Astrocyte of the hippocampus (primary cell): Measurements from ENCODE around the gene BRCC3.
A peak's percentile ranks its signal among the peaks of the same experiment; 100 is the strongest.

Experiments used
- DNase-seq: peaks from one replicate; pipeline ENCODE4 v3.0.0; 2011; ENCODE audit warnings: low read depth, low spot score

BRCC3 gene

DNA sequence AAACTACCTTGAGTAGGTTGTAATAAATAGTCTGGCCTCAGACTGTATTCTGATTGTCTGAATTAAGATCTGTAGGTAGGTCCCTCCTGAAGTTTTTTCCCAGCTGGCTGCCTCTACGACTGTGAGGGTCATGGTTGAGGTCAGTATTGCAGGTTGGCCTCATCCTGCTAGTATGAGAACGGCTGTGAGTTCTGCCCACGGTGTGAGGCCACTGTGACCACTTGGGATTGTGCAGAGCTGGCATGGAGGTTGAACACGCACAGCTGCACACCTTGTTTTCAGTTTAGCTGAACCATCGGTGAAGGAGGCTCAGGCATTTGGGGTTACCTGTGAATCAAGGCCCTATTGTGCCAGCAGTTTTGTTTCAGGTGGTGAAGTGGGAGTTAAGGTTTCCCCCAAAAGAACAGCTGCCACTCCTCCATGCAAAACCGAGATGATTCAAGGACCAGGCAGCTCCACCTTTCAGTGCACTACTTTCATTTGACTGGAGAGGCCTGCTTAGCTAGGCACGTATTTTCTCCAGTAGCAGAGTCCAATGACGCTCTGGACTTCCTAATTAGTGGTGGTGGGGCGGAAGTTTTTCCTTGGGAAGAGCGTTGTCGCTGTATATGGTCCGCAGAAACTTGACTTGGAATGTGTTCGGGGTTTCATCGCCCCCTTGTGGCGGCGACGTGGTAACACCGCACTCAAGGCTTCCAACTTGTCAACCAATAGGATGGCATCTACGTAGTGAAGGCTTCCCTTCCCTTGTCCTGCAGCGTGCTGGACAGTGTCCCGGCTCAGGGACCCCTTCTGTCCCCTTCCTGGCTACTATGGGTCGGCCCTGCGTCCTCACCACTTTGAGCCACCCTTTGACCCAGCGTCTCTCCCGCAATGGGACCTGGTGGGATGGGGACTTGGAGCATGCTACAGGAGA lies 14.2 kb upstream of the BRCC3 start:
- DNase-seq, result peak; percentile 79

DNA sequence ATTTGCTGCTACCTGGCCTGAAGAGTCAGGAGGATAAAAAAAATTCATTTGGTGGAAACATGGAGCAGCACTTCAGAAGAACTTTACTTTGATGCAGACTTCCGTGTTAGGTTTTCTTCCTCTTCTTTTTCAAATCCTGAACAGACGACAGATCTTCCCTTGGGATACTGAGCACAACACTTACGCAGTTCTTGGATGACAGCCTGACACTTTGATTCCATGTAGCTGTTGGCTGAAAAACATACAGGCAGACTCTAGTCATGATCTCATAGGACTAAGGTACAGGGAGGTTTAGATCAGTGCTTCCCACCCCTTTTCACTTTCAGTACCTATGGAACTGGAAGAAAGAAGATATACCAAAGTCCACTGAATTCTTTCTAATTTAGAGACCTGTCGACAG lies 9.5 kb upstream of the BRCC3 start:
- no peak for DNase-seq

DNA sequence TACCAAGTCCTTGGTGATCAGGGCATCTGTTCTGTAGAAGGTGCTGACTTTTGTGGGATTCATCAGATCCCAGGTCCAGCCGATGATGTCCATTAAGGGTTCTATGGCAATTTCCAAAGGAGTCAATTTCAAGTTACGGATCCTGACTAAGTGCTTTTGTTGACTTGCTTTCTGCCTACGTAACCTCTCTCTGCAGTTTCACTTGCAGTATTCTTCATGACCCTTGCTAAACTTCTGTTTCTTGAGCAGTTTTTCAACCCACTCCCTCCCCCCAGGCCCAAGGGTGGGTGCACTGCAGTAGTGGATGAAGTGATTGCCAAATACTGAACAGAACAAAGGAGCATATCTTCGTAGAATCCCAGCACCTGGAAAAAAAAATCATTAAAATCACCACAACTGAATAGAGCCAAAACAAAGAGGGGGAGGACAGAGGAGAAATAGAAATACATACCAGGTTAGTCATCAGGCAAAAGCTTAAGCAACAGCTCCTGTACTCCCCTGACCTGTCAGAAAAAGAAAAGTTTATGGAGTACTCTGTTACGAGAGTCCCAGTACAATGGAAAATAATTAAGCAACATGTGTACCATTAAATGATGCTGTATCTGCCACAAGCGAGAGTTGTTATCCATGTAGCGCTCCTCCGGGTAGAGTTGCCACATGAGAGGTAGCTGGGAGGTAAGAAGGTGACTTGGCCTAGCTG lies 6.1 kb upstream of the BRCC3 start:
- peak; percentile 53 for DNase-seq

DNA sequence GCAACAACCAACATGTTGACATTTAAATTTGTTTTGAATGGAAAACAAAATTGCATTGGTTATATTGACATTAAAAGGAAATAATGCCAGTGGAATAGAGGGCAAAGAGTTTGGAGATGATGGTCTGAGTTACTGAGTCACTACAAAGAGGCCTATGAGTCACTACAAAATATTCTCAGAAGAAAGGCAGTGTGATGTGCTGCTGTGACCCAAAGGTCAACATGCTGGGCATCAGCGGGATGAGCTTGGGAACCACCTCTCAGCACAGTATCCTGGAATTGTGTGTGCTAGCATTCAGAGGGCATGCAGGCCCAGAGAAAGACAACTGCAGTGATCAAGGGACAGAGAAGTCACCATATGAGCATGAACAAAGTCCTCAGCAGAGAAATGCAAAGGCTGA lies 3.1 kb upstream of the BRCC3 start:
- peak; percentile 34 for DNase-seq

DNA sequence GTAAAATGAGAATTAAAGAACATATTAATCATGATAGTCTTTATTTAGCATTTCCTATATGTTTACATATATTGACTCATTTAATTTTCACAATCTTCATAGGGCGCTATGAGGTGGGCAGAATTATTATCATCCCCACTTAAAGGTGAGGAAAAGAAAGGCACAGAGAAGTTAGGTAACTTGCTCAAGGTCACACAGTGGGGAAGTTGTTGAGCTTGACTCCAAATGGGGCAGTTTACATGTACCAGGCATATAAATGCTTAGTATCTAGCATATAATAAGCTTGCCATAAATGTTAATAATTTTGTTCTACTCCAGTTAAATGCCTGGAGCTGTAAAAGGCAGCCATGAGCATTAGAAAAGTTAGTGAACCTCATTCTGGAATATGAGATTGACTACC lies 1.9 kb upstream of the BRCC3 start:
- no peak for DNase-seq

DNA sequence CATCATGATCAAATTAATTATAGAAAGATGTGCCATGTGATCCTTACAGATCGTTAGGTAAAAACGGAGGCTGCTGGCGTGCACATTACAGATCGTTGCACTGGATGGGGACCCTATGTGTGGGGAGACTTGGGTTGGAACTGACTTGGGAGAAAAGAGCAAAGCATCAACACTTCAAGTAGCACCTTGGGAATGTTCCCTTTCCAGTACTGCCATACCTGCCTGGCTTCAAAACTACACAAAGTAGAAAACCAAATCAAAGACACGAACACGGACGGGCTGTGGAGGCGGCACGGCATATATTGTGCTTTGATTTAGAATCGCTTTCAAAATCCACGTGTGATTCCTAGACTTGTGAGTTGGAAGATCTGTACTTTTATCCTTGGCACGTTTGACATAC lies 1.3 kb upstream of the BRCC3 start:
- peak; percentile 7 for DNase-seq

DNA sequence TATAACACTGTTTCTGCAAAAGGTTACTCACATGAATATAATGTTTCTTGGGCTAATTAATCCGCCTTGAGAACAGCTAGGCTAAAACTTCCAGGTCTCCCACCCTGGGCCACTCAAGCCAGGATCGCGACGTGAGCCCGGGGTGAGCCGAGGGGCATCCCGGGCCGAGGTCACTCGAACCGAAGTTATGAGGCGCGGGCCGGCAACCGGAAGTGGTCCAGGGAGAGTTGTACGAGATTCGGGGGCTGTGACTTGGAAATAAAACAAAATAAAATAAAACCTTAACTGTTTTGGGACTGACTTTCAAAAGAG lies 689 bp upstream of the BRCC3 start:
- DNase-seq, result no peak

DNA sequence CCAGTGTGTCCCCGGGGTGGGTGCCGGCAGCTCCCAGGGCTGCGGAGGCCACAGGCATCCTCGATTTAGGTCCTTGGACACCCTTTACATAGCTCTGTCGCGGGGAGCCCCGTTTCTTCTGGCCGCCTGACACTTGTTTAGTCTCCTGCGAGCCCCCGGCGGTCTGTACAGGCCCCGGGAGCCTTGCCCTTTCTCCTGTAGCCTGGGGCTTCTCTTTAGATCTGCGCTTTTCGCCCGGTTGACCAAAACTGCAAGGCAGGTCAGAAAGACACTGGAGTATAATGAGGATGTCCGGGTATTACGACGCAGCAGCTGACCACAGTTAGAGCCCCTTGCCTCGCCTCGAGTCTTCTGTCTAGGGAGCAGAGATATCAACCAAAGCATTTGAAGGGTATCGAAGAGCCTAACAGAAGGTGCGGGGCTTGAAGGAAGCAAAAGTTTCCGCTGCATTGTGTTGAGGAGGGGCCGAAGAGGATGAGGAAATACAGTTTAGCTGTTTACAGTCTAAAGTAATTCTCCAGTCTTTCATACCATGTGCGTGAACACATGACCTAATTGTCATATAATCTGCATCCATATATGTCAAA lies 479 bp downstream of the BRCC3 start:
- no peak for DNase-seq

DNA sequence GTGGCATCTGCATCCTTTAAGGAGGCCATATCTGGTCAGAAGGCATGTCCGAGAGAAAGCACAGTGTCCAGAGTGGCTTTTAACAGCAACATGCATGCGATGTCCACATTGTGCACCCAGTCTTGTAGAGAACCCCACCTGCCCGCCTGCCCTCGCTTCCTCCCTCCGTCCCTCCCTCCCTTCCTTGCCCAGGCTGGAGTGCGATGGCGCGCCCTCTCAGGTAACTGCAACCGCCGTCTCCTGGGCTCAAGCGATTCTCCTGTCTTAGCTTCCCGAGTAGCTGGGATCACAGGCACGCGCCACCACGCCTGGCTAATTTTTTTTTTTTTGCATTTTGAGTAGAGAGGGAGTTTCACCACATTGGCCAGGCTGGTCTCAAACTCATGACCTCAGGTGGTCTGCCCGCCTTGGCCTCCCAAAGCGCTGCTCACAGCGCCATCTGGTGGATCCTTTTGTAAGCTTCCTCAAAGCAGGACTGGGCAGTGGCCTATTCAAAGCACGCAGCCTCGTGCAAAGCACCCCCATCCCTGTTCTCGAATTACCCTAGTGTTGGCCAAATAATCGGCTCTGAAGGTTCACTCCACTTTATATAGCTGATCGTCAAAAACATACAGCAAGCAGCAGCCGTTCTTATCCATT lies 15.0 kb downstream of the BRCC3 start:
- peak; percentile 31 for DNase-seq

DNA sequence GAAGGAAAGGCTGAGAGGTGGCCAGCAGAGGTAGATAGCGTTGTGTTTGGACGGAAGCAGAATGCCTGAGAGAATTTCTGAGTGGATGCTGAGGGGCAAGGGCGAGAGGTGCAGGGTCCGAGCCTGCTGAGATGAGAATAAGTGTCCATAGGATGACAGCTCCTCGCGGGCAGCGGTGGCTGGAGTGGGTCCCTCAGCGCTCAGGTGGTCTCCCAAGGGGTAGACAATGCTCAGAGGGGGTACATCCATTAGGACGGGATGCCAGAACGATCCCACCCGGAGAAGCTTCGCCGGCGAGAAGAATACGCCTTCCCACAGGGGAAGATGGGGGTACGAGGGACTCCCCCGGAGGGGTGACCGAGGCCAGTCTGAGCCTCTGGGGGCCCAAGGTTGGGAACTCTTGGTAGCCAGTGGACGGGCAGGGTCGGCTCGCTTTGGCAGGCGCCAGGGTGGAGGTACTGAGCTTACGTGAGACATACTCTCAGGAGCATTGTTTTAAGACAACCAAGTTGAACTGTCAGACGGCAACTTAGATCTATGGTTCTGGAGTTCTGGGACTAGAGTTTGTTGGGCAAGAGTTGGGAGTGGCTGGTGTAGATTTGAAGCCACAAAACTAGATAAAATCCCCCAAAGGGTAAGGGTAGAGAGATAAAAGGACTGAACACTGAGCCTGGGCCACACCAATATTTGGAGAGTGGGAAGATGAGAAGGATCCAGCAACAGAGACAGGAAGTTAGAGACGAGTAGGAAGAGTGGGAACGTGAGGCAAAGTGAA lies 15.8 kb downstream of the BRCC3 start:
- DNase-seq, result no peak

DNA sequence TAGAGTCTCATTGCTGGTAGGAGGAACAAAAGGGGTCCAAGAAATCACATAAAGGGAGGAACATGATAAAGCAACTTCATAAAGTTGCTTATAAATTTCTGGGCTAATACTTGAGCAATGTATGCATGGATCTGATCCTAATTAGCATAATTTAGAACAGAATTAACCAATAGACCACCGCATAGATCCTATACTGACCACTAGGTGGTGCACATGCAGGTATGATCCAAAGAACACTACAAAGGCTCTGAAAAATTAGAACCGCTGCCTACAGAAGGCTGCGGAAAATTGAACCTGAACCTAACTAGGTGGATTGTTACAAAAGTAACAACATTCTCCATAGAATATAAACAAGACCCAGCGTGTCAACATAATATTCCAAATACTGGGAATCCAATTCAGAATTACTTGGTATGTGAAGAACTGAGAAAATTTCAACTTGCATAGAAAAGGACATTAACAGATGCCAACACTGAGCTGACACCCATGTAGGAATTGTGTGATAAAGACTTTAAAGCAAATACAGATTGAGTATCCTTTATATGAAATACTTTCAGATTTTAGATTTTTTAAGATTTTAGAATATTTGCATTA lies 23.3 kb downstream of the BRCC3 start:
- DNase-seq, result peak; percentile 43

DNA sequence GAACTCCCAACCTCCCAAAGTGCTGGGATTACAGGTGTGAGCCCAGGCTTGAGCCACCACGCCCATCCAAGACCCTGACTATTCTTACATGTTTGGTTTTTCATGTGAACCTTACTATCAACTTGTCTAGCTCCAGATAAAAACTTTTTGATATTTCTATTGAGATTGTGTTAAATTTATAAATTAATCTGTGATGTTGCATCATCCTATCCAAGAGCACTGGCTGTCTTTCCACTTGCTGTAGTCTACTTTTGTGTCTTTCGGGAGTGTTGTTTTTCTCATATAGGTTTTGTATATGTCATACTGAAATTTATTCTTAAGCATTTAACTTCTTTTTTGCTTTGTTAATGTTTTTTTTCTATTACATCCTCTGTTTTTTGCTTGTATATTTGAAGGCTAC lies 34.6 kb downstream of the BRCC3 start:
- no peak for DNase-seq

DNA sequence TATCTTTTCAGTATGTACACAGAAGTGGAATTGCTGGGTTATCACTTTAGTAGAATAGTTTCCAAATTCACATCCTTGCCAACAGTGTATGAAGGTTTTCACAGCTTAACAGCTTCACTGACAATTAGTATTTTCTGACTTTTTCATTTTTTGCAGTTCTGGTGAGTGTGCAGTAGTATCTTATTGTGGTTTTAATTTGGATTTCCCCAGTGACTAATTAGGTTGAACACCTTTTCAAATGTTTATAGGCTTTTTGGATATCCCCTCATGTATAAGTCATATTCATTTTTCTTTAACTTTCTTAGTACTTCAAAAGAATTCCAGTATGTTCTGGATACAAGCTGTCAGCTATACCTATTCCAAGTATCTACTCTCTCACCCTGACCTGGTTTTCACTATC lies 37.1 kb downstream of the BRCC3 start:
- DNase-seq, result no peak

DNA sequence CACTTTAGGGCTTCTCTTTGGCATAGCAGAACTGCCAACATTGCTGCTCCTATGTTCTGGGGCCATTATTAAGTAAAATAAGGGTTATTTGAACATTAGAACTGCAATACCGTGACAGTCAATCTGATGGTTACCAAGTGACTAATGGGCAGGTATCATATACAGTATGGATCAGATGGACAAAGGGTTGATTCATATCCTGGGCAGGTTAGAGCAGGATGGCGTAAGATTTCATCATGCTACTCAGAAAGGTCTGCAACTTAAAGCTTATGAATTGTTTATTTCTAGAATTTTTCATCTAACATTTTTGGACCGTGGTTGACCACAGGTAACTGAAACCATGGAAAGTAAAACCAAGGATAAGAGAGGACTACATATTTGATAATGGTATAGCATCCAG lies 40.9 kb downstream of the BRCC3 start:
- DNase-seq, result no peak

DNA sequence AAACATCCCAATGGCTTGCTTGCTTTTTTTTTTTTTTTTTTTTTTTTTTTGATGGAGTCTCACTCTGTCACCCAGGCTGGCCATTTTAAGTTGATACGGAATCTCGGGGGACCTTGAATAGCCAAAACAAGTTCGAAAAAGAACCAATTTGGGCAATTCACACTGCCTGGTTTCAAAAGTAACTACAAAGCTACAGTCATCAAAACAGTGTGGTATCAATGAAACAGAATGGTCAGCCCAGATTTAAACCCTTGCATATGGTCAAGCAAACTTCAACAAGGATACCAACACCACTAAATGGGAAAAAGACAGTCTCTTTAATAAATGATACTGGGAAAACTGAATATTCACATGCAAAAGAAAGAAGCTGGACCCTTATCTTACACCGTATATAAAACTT lies 41.8 kb downstream of the BRCC3 start:
- no peak for DNase-seq

DNA sequence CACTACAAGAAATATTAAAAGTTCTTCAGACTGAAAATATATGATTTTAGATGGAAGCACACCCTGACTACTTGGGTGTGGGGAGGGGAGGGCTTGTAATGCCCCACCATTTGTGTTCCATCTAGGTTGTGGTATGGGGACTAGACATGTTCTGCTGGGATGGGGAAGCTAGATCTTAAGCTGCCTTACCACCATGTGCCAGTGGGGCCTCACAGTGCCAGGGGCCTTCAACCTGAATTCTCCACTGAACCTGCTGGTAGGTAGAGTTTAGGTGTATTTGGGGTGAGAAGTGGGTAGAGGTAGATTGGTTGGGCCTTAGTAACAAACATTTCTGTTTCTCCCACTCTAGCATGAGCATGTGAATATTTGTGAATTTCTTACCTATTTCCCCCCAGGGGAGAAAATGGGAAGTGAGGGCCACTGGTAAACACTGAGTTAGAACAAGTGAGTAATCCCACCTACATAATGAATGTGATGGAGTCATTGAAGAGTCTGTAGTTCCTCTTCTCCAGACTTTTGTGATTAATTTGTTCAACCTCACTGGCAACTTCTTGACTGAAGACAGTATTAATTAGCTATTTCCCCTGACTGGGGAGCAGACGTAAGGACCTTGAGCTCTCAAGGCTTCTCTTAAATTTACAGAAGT lies 44.0 kb downstream of the BRCC3 start:
- DNase-seq, result no peak

DNA sequence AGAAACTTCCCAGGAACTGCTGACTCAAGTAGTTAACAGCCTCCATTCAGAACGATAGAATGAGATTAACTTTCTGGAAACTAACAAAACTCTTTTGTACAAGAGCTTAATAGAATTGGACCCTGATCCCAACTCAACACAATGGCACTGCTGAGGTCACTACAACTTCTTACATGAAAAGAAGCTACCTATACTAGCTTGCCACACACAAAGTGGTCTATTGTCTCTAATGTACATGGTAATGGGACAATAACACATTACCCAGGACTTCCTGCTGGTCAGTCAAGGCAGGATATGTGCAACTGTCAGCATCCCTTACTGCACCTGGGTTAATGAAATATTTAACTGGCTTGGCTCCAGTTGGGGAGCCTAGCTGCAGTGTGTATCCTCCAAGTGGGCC lies 56.2 kb downstream of the BRCC3 start:
- no peak for DNase-seq

DNA sequence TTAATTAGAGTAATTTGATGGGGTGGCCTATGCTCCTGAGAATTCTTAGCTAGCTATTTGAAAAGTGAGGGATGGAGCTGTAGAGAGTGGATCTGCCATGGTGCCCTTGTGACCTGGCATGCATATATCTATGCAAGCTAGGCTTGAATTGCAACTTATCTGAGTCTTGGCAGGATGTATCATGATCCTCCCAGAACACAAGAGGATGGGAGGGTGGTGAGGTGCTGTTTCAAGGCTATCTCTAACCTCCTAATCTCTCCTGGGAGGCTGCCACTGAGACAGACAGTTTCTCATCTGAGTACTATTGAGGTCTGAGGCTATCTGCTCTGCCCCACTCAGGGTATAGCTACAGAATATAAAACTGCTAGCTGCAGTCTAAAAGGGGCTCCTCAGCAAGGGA lies 56.6 kb downstream of the BRCC3 start:
- DNase-seq, result no peak

DNA sequence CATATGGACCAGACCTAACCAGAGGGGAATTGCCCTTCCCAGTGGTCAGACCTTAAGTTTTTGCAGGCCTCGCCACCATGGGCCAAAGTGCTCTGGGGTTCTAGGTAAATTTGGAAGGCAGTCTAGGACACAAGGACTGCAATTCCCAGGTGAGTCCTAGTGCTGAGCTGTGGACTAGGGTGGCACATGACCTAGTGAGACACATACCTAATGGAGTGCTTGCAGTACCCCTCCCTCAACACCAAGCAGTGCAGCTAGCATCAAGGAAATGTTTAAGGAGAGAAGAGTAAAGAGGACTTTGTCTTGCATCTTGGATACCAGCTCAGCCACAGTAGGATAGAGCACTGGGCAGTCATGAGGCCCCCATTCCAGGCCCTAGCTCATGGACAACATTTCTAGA lies 60.8 kb downstream of the BRCC3 start:
- no peak for DNase-seq

DNA sequence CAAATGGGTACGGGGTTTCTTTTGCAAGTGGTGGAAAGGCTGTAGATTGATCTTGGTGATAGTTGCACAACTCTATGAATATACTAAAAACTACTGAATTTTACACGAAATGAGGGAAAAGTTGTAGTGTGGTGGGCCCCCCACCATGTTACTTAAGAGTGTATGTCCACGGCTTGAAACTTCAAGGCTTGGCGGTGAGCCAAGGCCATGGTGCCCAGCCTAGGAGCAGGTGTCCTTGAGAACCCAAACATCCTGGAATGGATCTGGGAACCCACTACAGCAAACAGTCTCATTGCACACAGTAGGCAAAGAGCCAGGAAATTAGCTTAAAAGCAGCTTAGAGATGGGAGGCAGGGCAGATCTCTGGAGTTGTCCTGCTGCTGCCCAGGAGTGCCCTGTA lies 62.9 kb downstream of the BRCC3 start:
- DNase-seq, result no peak
